Psoas muscle (tissue), 8 donors: ENCODE measurements around the gene OSBPL1A. TPM values are rescaled to one million over a fixed set of nuclear protein-coding genes. Genes with fewer than 3 reads are reported as not detected.
"Not testable (repeated sequence)": the region's sequence is repeated elsewhere in the genome, so short reads cannot be mapped to it uniquely, and the experiment has no call there.

Source experiments
- ATAC-seq, 4 donors: fragments of 200-7000 bp; cut with Tn5 transposase; one replicate each; pipeline ENCODE4 v1.9.1; 2020; ENCODE audit warnings: moderate library complexity in 3 of 4, mild to moderate bottlenecking in 2 of 4
- DNase-seq, 2 donors: peaks; one replicate each; pipeline ENCODE4 v3.0.0-alpha.2; 2020
- H3K27ac ChIP-seq: fragments of 200-600 bp; one replicate; pipeline ENCODE4 v1.8.0; 2022
- H3K27me3 ChIP-seq, 3 donors: fragments of 200-600 bp in 1 of 3; one replicate each; pipeline versions ENCODE4 v1.6.1 to v1.8.0; 2013 to 2022; ENCODE audit warnings: low read length in 2 of 3, mild to moderate bottlenecking in 2 of 3, moderate library complexity in 1 of 3; ENCODE audit not compliant: insufficient read depth in 3 of 3
- H3K36me3 ChIP-seq, 2 donors: fragments of 200-600 bp in 1 of 2; one replicate each; pipeline versions ENCODE4 v1.6.1 to v1.8.0; 2013 to 2022; ENCODE audit warnings: low read depth in 1 of 2, mild to moderate bottlenecking in 1 of 2, moderate library complexity in 1 of 2; ENCODE audit not compliant: insufficient read depth in 1 of 2
- H3K4me1 ChIP-seq: fragments of 200-600 bp; one replicate; pipeline ENCODE4 v1.8.0; 2022
- H3K4me3 ChIP-seq: fragments of 200-600 bp; one replicate; pipeline ENCODE4 v1.8.0; 2022; ENCODE audit warnings: mild to moderate bottlenecking
- H3K9me3 ChIP-seq: fragments of 200-600 bp; one replicate; pipeline ENCODE4 v1.8.0; 2022
- WGBS, 3 donors: extraction: QIAGEN DNeasy Blood & Tissue Kit; methylation state at CpG; one replicate each; pipeline versions ENCODE4 v1.1.6 to v1.1.7; 2013; 5-methylcytosine and 5-hydroxymethylcytosine counted together
- intact Hi-C, 2 donors: fragments of 100-400 bp; cut with DNase I; formaldehyde crosslinking; loops; one replicate each; pipeline versions ENCODE4 v1.11.0 to v1.14.2; 2022
- polyA plus RNA-seq, 3 donors: library from polyadenylated mRNA; stranded (reverse); fragments of 200-250 nt; gene quantifications; one replicate each; pipeline ENCODE4 v1.2.3, GENCODE V29; 2013
- total RNA-seq, 4 donors: library from RNA; stranded (reverse); fragmentation: NEBNext Ultra II Directional in 2 of 4; extraction: Animal tissue kit (Norgen Biotek cat#: 25700) in 2 of 4; gene quantifications; one replicate each; pipeline versions ENCODE4 v1.2.1 to v1.2.4, GENCODE V29; 2021 to 2023
- TF ChIP-seq, protein P1 (sequence below): fragments of 200-600 bp; IDR thresholded peaks from one replicate; pipeline ENCODE4 v1.8.0; 2022; ENCODE audit warnings: antibody characterized with exemption
- donor health status: healthy with polysubstance abuse.
- donor health status: DM: no; HTN: no; CAD: no; lungs with moderate emphysema.
- donor health status: Bipolar disorder and iron deficiency.
- donor health status: healthy.
- donor health status: DM: yes; HTN: yes; CAD: no.
- donor health status: DM: no; HTN: no; CAD: no.
- donor health status: DM: no; HTN: no; CAD: no.
- donor health status: DM: yes; HTN: yes; CAD: no.

OSBPL1A gene
- total and polyA plus RNA-seq, 7 donors = 13.7 to 87.8 (median 65.8) TPM

- TF ChIP-seq, protein P1, sequence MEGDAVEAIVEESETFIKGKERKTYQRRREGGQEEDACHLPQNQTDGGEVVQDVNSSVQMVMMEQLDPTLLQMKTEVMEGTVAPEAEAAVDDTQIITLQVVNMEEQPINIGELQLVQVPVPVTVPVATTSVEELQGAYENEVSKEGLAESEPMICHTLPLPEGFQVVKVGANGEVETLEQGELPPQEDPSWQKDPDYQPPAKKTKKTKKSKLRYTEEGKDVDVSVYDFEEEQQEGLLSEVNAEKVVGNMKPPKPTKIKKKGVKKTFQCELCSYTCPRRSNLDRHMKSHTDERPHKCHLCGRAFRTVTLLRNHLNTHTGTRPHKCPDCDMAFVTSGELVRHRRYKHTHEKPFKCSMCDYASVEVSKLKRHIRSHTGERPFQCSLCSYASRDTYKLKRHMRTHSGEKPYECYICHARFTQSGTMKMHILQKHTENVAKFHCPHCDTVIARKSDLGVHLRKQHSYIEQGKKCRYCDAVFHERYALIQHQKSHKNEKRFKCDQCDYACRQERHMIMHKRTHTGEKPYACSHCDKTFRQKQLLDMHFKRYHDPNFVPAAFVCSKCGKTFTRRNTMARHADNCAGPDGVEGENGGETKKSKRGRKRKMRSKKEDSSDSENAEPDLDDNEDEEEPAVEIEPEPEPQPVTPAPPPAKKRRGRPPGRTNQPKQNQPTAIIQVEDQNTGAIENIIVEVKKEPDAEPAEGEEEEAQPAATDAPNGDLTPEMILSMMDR = no peak
- no peaks in the 10 kb centered on the region for H3K9me3 ChIP-seq
- no peak overlapping the region for H3K27ac ChIP-seq
- intact Hi-C loops = no loop called here
- DNase-seq = no peak
- no peaks in the 10 kb centered on the region for H3K27me3 ChIP-seq
- WGBS, 3 donors = 79 to 90% (median 84%) methylated on average over 3 of the region's 3 CpGs
- H3K36me3 ChIP-seq = peaks cover 9 to 80% of the 10 kb centered on the region in 2 donors
- ATAC-seq = no peak
- H3K4me1 ChIP-seq = no peaks in the 10 kb centered on the region
- no peak overlapping the region for H3K4me3 ChIP-seq
These were observed 239.8 kb downstream of the OSBPL1A start for GRCh38 chr18:24157855-24158254.

DNA sequence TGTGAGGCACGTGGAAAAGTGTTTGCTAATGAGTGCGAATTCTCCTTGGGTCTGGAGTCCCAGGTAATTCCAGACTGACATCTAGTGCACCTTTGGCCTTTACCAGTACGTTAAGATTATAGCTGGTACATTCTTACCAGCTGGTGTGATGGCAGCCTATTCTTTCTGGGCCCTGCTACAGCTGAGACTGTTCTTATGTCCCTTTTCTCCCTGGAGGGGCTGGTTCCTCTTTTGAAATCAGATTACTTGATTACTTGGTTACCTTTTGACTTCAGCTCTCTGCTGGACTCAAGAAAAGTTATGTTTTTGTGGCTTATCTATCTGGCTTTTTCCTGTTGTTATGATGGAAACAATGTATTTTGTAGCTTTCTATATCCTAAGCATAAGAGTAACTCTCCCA lies 244.2 kb downstream of the OSBPL1A start:
- intact Hi-C loops = no loop called here
- WGBS, 3 donors = 89 to 93% (median 90%) methylated on average over 3 of the region's 3 CpGs
- DNase-seq (no peak), ATAC-seq (no peak)
- Histone ChIP-seq H3K9me3 (no peaks in the 10 kb centered on the region), H3K4me1 (no peaks in the 10 kb centered on the region), H3K27me3 (no peaks in the 10 kb centered on the region), H3K36me3 (peaks cover 7 to 45% of the 10 kb centered on the region in 2 donors), H3K4me3 (no peak overlapping the region), H3K27ac (no peak overlapping the region)
- TF ChIP-seq, protein P1 = no peak

DNA sequence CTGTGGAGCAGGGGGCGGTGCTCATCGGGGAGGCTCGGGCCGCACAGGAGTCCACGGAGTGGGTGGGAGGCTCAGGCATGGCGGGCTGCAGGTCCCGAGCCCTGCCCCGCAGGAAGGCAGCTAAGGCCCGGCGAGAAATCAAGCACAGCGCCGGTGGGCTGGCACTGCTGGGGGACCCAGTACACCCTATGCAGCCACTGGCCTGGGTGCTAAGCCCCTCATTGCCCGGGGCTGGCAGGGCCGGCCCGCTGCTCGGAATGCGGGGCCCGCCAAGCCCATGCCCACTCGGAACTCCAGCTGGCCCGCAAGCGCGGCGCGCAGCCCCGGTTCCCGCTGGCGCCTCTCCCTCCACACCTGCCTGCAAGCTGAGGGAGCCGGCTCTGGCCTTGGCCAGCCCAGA lies 248.0 kb downstream of the OSBPL1A start:
- ATAC-seq, H3K27me3 ChIP-seq, H3K4me1 ChIP-seq, H3K27ac ChIP-seq, intact Hi-C loops, DNase-seq, H3K9me3 ChIP-seq, H3K4me3 ChIP-seq: not testable (repeated sequence)
- 96 to 99% (median 97%) methylated on average over 15 to 28 of the region's 28 CpGs for WGBS, 3 donors
- H3K36me3 ChIP-seq = peaks cover 0 to 11% of the 10 kb centered on the region in 2 donors

- intact Hi-C loops = no loop called here
- TF ChIP-seq, protein P1 = no peak
- Histone ChIP-seq H3K36me3 (peaks cover 0 to 4% of the 10 kb centered on the region in 2 donors), H3K27ac (no peak overlapping the region), H3K27me3 (peaks cover 0 to 6% (median 0%) of the 10 kb centered on the region in 3 donors), H3K4me3 (no peak overlapping the region), H3K9me3 (no peaks in the 10 kb centered on the region), H3K4me1 (no peaks in the 10 kb centered on the region)
- no peak for DNase-seq
- ATAC-seq = no peak
These were observed 255.2 kb downstream of the OSBPL1A start for GRCh38 chr18:24142376-24142775.

- Histone ChIP-seq H3K4me3 (no peak overlapping the region), H3K4me1 (no peaks in the 10 kb centered on the region), H3K27me3 (peaks cover 0 to 6% (median 0%) of the 10 kb centered on the region in 3 donors), H3K36me3 (peaks cover 0 to 4% of the 10 kb centered on the region in 2 donors), H3K9me3 (no peaks in the 10 kb centered on the region), H3K27ac (no peak overlapping the region)
- intact Hi-C loops = no loop called here
- 96 to 97% (median 96%) methylated on average over 2 of the region's 2 CpGs for WGBS, 3 donors
- no peak for DNase-seq
- TF ChIP-seq, protein P1 = no peak
- ATAC-seq = no peak
These were observed 256.9 kb downstream of the OSBPL1A start for GRCh38 chr18:24140697-24141096.
